DND-41 (cell line): Measurements from ENCODE around the gene TMPRSS3.

Source experiments
- ATAC-seq: fragments of 200-7000 bp; cut with Tn5 transposase; 3 replicates; pipeline ENCODE4 v1.9.1; 2021; ENCODE audit warnings: low read depth; ENCODE audit not compliant: insufficient read depth
- DNase-seq: peaks from one replicate; pipeline ENCODE4 v3.0.0-alpha.2; 2020
- H2AFZ ChIP-seq: 2 replicates; pipeline ENCODE4 v1.6.0; 2012; ENCODE audit warnings: low read depth, low read length
- H3K27ac ChIP-seq: 2 replicates; pipeline ENCODE4 v1.5.1; 2012; ENCODE audit warnings: low read length, inconsistent platforms
- H3K27me3 ChIP-seq: fragments of 200-600 bp; sonication (generic); 2 replicates; pipeline ENCODE4 v1.6.0; 2012; ENCODE audit warnings: low read length, mild to moderate bottlenecking, inconsistent platforms; ENCODE audit not compliant: insufficient read depth, poor library complexity
- H3K36me3 ChIP-seq: 2 replicates; pipeline ENCODE4 v1.5.1; 2012; ENCODE audit warnings: low read length, inconsistent platforms; ENCODE audit not compliant: insufficient read depth
- H3K4me1 ChIP-seq: 2 replicates; pipeline ENCODE4 v1.5.1; 2012; ENCODE audit warnings: mild to moderate bottlenecking, low read length; ENCODE audit not compliant: insufficient read depth
- H3K4me2 ChIP-seq: 2 replicates; pipeline ENCODE4 v1.6.0; 2012; ENCODE audit warnings: mild to moderate bottlenecking, moderate library complexity, low read length, inconsistent platforms; ENCODE audit not compliant: insufficient read depth
- H3K4me3 ChIP-seq, 2 experiments: fragments of 200-600 bp in 1 of 2; shearing (Covaris generic) in 1 of 2; 2 replicates each; pipeline ENCODE4 v1.5.1; 2012 to 2016; ENCODE audit warnings: inconsistent platforms in 2 of 2, low read length in 2 of 2, mild to moderate bottlenecking in 2 of 2, low read depth in 1 of 2, moderate library complexity in 1 of 2
- H3K79me2 ChIP-seq: 2 replicates; pipeline ENCODE4 v1.6.0; 2012; ENCODE audit warnings: low read length, inconsistent platforms; ENCODE audit not compliant: insufficient read depth
- H3K9ac ChIP-seq: 2 replicates; pipeline ENCODE4 v1.6.0; 2012; ENCODE audit warnings: low read depth, mild to moderate bottlenecking, inconsistent platforms, low read length, moderate library complexity
- H3K9me3 ChIP-seq: 2 replicates; pipeline ENCODE4 v1.5.1; 2012; ENCODE audit warnings: low read length, moderate library complexity, mild to moderate bottlenecking, inconsistent platforms; ENCODE audit not compliant: insufficient read depth, severe bottlenecking
- H4K20me1 ChIP-seq: 2 replicates; pipeline ENCODE4 v1.6.0; 2012; ENCODE audit warnings: low read length; ENCODE audit not compliant: insufficient read depth
- CTCF ChIP-seq: IDR thresholded peaks from 2 replicates; pipeline ENCODE4 v1.5.1; 2012; ENCODE audit warnings: borderline replicate concordance, low read length, moderate library complexity, mild to moderate bottlenecking; ENCODE audit not compliant: poor library complexity, severe bottlenecking; ENCODE audit errors: extremely low read depth
- EZH2 ChIP-seq: IDR thresholded peaks from 3 replicates; pipeline ENCODE4 v1.6.1; 2012; ENCODE audit warnings: borderline replicate concordance, low read depth, mild to moderate bottlenecking, moderate library complexity, low read length, inconsistent platforms; ENCODE audit not compliant: severe bottlenecking

TMPRSS3 gene

GRCh38 chr21:42330380-42331371, 65.2 kb downstream of the TMPRSS3 start:
- no peaks in the 10 kb centered on the region for H3K79me2 ChIP-seq
- H3K9me3 ChIP-seq: peaks cover 10% of the 10 kb centered on the region
- H3K4me3 ChIP-seq: no peak overlapping the region
- no peak overlapping the region for H2AFZ ChIP-seq
- no peaks in the 10 kb centered on the region for H3K36me3 ChIP-seq
- H3K9ac ChIP-seq: no peak overlapping the region
- H4K20me1 ChIP-seq: no peaks in the 10 kb centered on the region
- H3K4me2 ChIP-seq: no peak overlapping the region
- no peaks in the 10 kb centered on the region for H3K4me1 ChIP-seq
- TF ChIP-seq CTCF (no peak), EZH2 (no peak)
- no peak overlapping the region for H3K27ac ChIP-seq
- ATAC-seq: no peak
- DNase-seq: no peak
- no peaks in the 10 kb centered on the region for H3K27me3 ChIP-seq

GRCh38 chr21:42324896-42325295, 71.0 kb downstream of the TMPRSS3 start:
- no peak overlapping the region for H3K9ac ChIP-seq
- H3K79me2 ChIP-seq: no peaks in the 10 kb centered on the region
- no peaks in the 10 kb centered on the region for H4K20me1 ChIP-seq
- H3K36me3 ChIP-seq: no peaks in the 10 kb centered on the region
- H3K9me3 ChIP-seq: no peaks in the 10 kb centered on the region
- H2AFZ ChIP-seq: no peak overlapping the region
- DNase-seq (no peak), ATAC-seq (no peak)
- no peak overlapping the region for H3K4me3 ChIP-seq
- H3K27ac ChIP-seq: no peak overlapping the region
- no peak overlapping the region for H3K4me2 ChIP-seq
- TF ChIP-seq EZH2 (no peak), CTCF (no peak)
- H3K27me3 ChIP-seq: no peaks in the 10 kb centered on the region
- H3K4me1 ChIP-seq: no peaks in the 10 kb centered on the region
